ENCODE measurements around the gene CDK19.
"Not testable (repeated sequence)": the region's sequence is repeated elsewhere in the genome, so short reads cannot be mapped to it uniquely, and the experiment has no call there.

The CDK19 gene

DNA sequence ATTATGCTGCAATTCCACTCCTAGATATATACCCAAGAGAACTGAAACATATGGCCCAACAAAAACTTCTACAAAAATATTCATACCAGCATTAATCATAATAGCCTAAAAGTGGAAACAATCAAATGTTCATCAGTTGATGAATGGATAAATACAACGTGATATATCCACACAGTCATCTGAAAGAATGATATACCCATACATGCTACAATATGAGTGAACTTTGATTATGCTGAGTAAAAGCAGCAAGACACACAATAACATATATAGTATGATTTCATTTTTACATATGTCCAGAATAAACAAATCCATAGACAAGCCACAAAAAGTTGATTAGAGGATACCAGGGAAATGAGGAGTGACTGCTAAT is 30.7 kb downstream of the CDK19 start:
- no peaks in the 10 kb centered on the region for H3K36me3 ChIP-seq (ENCODE audit: insufficient read depth, low read length)
- no peak overlapping the region for H3K9ac ChIP-seq (ENCODE audit: insufficient read length)
- no peaks in the 10 kb centered on the region for H3K9me3 ChIP-seq (ENCODE audit: low read depth, low read length)
- H3K27ac ChIP-seq: no peak overlapping the region
- DNase-seq (ENCODE audit: low read depth, low spot score): no peak
- H3K4me3 ChIP-seq: no peak overlapping the region
- TF ChIP-seq POLR2AphosphoS5 (IDR thresholded peaks at IDR 0.05; ENCODE audit: borderline replicate concordance, low read depth, low read length): no peak
- no peak for TF ChIP-seq EZH2 (IDR thresholded peaks at IDR 0.05)
- no peak for TF ChIP-seq FOXP2 (optimal IDR thresholded peaks at IDR 0.05; ENCODE audit: control extremely low read depth, extremely low read length, insufficient read depth)

DNA sequence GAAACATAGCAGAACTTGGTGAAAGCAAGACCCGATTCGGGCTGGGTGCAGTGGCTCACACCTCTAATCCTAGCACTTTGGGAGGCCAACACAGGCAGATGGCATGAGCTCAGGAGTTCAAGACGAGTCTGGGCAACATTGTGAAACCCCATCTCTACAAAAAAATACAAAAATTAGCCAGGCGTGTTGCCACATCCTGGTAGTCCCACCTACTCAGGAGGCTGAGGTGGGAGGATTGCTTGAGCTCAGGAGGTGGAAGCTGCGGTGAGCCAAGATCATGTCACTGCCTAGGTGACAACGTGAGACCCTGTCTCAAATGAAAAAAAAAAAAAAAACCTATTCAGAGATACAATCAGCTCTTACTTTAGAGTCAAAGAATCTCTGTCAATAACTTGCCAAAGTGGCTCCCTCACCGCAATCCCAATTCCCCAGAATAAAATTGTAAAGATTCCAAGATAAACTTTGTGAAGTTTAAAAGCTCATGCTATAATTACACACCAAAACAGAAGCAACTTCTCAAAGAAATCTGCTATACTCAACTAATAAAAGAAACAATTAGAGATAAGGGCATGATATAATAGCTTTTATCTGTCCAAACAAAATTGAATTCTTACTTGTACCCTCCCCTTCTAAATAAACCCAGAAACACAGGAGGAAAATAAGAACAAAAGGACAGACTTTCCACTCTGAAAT is 33.6 kb downstream of the CDK19 start:
- DNase-seq (ENCODE audit: low read depth, low spot score): no peak
- TF ChIP-seq EZH2 (IDR thresholded peaks at IDR 0.05) (no peak), FOXP2 (optimal IDR thresholded peaks at IDR 0.05; ENCODE audit: control extremely low read depth, extremely low read length, insufficient read depth) (no peak), POLR2AphosphoS5 (IDR thresholded peaks at IDR 0.05; ENCODE audit: borderline replicate concordance, low read depth, low read length) (no peak)
- H3K9me3 ChIP-seq (ENCODE audit: low read depth, low read length): no peaks in the 10 kb centered on the region
- 0 out of 2 replicates have a peak, but pooled peaks cover 5% of the 10 kb centered on the region for H3K36me3 ChIP-seq (ENCODE audit: insufficient read depth, low read length)
- no peak overlapping the region for H3K9ac ChIP-seq (ENCODE audit: insufficient read length)
- H3K27ac ChIP-seq: no peak overlapping the region
- H3K4me3 ChIP-seq: no peak overlapping the region

- H3K9ac ChIP-seq (ENCODE audit: insufficient read length): no peak overlapping the region
- DNase-seq (ENCODE audit: low read depth, low spot score): no peak
- H3K4me3 ChIP-seq: no peak overlapping the region
- H3K9me3 ChIP-seq (ENCODE audit: low read depth, low read length): no peaks in the 10 kb centered on the region
- H3K27ac ChIP-seq: no peak overlapping the region
- TF ChIP-seq EZH2 (IDR thresholded peaks at IDR 0.05): no peak
- no peak for TF ChIP-seq POLR2AphosphoS5 (IDR thresholded peaks at IDR 0.05; ENCODE audit: borderline replicate concordance, low read depth, low read length)
- TF ChIP-seq FOXP2 (optimal IDR thresholded peaks at IDR 0.05; ENCODE audit: control extremely low read depth, extremely low read length, insufficient read depth): no peak
- 0 out of 2 replicates have a peak, but pooled peaks cover 5% of the 10 kb centered on the region for H3K36me3 ChIP-seq (ENCODE audit: insufficient read depth, low read length)
These were observed 36.9 kb downstream of the CDK19 start for GRCh38 chr6:110778333-110778732.

- no peak overlapping the region for H3K4me3 ChIP-seq
- H3K9me3 ChIP-seq (ENCODE audit: low read depth, low read length): no peaks in the 10 kb centered on the region
- no peak for TF ChIP-seq POLR2AphosphoS5 (IDR thresholded peaks at IDR 0.05; ENCODE audit: borderline replicate concordance, low read depth, low read length)
- no peak for TF ChIP-seq EZH2 (IDR thresholded peaks at IDR 0.05)
- no peak for TF ChIP-seq FOXP2 (optimal IDR thresholded peaks at IDR 0.05; ENCODE audit: control extremely low read depth, extremely low read length, insufficient read depth)
- H3K27ac ChIP-seq: no peak overlapping the region
- 0 out of 2 replicates have a peak, but pooled peaks cover 5% of the 10 kb centered on the region for H3K36me3 ChIP-seq (ENCODE audit: insufficient read depth, low read length)
- H3K9ac ChIP-seq (ENCODE audit: insufficient read length): no peak overlapping the region
- no peak for DNase-seq (ENCODE audit: low read depth, low spot score)
These were observed 37.6 kb downstream of the CDK19 start for GRCh38 chr6:110777636-110778035.

DNA sequence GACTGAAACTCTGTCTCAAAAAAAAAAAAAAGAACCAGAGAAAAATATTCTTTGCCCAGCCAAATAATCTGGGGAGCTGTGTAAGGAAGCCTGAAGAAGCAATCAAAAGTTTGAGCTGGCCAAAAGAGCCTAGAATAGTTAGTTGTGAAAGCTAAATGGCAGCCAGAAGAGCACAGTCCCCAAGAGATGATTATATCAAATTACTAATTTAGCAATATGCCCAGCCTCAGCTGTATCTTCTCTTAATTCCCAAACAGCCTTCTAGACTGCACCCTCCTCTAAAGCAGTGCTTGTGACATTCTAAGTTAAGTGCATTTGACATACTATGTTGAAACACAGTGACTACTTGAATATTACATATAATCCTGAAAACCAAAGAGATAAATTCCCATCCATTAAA is 38.9 kb downstream of the CDK19 start:
- no peak overlapping the region for H3K9ac ChIP-seq (ENCODE audit: insufficient read length)
- 0 out of 2 replicates have a peak, but pooled peaks cover 5% of the 10 kb centered on the region for H3K36me3 ChIP-seq (ENCODE audit: insufficient read depth, low read length)
- no peak overlapping the region for H3K4me3 ChIP-seq
- H3K9me3 ChIP-seq (ENCODE audit: low read depth, low read length): no peaks in the 10 kb centered on the region
- DNase-seq (ENCODE audit: low read depth, low spot score): no peak
- H3K27ac ChIP-seq: no peak overlapping the region
- TF ChIP-seq POLR2AphosphoS5 (IDR thresholded peaks at IDR 0.05; ENCODE audit: borderline replicate concordance, low read depth, low read length): no peak
- TF ChIP-seq EZH2 (IDR thresholded peaks at IDR 0.05): no peak
- no peak for TF ChIP-seq FOXP2 (optimal IDR thresholded peaks at IDR 0.05; ENCODE audit: control extremely low read depth, extremely low read length, insufficient read depth)

GRCh38 chr6:110769923-110770322 is 45.3 kb downstream of the CDK19 start:
- H3K9ac ChIP-seq (ENCODE audit: insufficient read length): no peak overlapping the region
- H3K27ac ChIP-seq: no peak overlapping the region
- H3K4me3 ChIP-seq: no peak overlapping the region
- H3K9me3 ChIP-seq (ENCODE audit: low read depth, low read length): no peaks in the 10 kb centered on the region
- no peak for TF ChIP-seq FOXP2 (optimal IDR thresholded peaks at IDR 0.05; ENCODE audit: control extremely low read depth, extremely low read length, insufficient read depth)
- no peak for TF ChIP-seq EZH2 (IDR thresholded peaks at IDR 0.05)
- TF ChIP-seq POLR2AphosphoS5 (IDR thresholded peaks at IDR 0.05; ENCODE audit: borderline replicate concordance, low read depth, low read length): no peak
- no peaks in the 10 kb centered on the region for H3K36me3 ChIP-seq (ENCODE audit: insufficient read depth, low read length)
- no peak for DNase-seq (ENCODE audit: low read depth, low spot score)

DNA sequence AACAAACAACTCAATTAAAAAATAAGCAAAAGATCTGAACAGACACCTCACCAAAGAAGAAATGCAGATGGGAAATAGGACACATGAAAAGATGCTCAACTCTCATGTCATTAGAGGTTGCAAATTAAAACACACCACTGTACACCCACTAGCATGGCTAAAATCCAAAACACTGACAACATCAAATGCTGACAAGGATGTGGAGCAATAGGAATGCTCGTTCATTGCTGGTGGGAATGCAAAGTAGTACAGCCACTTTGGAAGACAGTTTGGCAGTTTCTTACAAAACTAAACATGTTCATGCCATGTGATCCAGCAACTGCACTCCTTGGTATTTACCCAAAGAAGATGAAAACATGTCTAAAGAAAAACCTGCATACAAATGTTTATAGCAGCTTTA is 47.2 kb downstream of the CDK19 start:
- Histone ChIP-seq H3K9me3 (ENCODE audit: low read depth, low read length) (no peaks in the 10 kb centered on the region), H3K9ac (ENCODE audit: insufficient read length) (no peak overlapping the region), H3K27ac (no peak overlapping the region), H3K4me3 (no peak overlapping the region), H3K36me3 (ENCODE audit: insufficient read depth, low read length) (no peaks in the 10 kb centered on the region)
- no peak for TF ChIP-seq POLR2AphosphoS5 (IDR thresholded peaks at IDR 0.05; ENCODE audit: borderline replicate concordance, low read depth, low read length)
- TF ChIP-seq EZH2 (IDR thresholded peaks at IDR 0.05): no peak
- no peak for TF ChIP-seq FOXP2 (optimal IDR thresholded peaks at IDR 0.05; ENCODE audit: control extremely low read depth, extremely low read length, insufficient read depth)
- no peak for DNase-seq (ENCODE audit: low read depth, low spot score)

DNA sequence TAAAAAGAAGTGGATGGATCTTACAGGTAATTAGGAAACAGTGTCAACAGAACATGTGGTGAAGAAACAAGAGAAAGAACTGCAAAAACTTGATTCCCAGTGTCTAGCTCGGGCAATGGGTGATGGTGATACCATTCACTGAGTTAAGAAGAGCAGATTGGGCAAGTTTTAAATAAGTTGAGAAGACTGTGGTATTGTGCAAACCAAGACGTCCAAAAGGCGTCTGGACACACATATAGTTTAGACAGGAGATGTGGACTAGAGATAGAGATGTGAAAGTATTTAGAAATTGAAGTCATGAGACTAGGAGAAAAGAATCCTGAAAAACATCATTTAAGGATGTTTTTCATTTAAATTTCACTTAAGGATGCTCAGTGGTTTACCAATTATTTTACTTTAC is 53.9 kb downstream of the CDK19 start:
- no peak for DNase-seq (ENCODE audit: low read depth, low spot score)
- no peak overlapping the region for H3K4me3 ChIP-seq
- H3K36me3 ChIP-seq (ENCODE audit: insufficient read depth, low read length): no peaks in the 10 kb centered on the region
- no peak overlapping the region for H3K9ac ChIP-seq (ENCODE audit: insufficient read length)
- H3K27ac ChIP-seq: no peak overlapping the region
- no peak for TF ChIP-seq POLR2AphosphoS5 (IDR thresholded peaks at IDR 0.05; ENCODE audit: borderline replicate concordance, low read depth, low read length)
- no peaks in the 10 kb centered on the region for H3K9me3 ChIP-seq (ENCODE audit: low read depth, low read length)

DNA sequence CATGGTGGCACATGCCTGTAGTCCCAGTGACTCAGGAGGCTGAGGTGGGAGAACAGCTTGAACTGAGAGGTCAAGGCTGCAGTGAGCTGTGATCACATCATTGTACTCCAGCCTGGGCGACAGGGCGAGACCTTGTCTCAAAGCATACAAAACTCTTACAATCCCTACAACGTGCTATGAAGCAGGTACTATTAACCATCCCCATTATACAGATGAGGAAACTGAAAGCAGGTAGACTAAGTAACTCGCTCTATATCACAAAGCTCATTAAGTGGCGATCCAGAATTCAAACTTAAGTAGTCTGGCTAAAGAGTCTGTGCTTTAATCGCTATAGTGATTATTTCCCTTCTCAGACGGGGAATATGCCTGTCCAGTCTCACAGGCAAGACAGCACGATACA is 54.7 kb downstream of the CDK19 start:
- Histone ChIP-seq H3K27ac (no peak overlapping the region), H3K9ac (ENCODE audit: insufficient read length) (no peak overlapping the region), H3K4me3 (no peak overlapping the region), H3K36me3 (ENCODE audit: insufficient read depth, low read length) (no peaks in the 10 kb centered on the region), H3K9me3 (ENCODE audit: low read depth, low read length) (no peaks in the 10 kb centered on the region)
- TF ChIP-seq FOXP2 (optimal IDR thresholded peaks at IDR 0.05; ENCODE audit: control extremely low read depth, extremely low read length, insufficient read depth): no peak
- TF ChIP-seq EZH2 (IDR thresholded peaks at IDR 0.05): no peak
- TF ChIP-seq POLR2AphosphoS5 (IDR thresholded peaks at IDR 0.05; ENCODE audit: borderline replicate concordance, low read depth, low read length): no peak
- no peak for DNase-seq (ENCODE audit: low read depth, low spot score)

DNA sequence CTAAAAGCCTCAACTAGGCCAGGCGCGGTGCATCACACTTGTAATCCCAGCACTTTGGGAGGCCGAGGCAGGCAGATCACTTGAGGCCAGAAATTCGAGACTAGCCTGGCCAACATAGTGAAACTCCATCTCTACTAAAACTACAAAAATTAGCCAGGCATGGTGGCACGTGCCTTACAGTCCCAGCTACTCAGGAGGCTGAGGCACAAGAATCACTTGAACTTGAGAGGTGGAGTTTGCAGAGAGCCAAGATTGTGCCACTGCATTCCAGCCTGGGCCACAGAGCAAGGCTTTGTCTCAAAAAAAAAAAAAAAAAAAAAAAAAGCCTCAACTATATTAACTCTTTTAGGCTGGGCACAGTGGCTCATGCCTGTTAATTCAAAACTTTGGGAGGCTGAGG is 55.2 kb downstream of the CDK19 start:
- H3K27ac ChIP-seq; H3K36me3 ChIP-seq (ENCODE audit: insufficient read depth, low read length); H3K9me3 ChIP-seq (ENCODE audit: low read depth, low read length); H3K9ac ChIP-seq (ENCODE audit: insufficient read length); DNase-seq (ENCODE audit: low read depth, low spot score); H3K4me3 ChIP-seq: not testable (repeated sequence)

Data from SK-N-MC (cell line).